ENCODE measurements around the gene ADAMTS20.
A peak's percentile ranks its signal among the peaks of the same experiment; 100 is the strongest.
"Not testable (repeated sequence)": the region's sequence is repeated elsewhere in the genome, so short reads cannot be mapped to it uniquely, and the experiment has no call there.

The ADAMTS20 gene, protein sequence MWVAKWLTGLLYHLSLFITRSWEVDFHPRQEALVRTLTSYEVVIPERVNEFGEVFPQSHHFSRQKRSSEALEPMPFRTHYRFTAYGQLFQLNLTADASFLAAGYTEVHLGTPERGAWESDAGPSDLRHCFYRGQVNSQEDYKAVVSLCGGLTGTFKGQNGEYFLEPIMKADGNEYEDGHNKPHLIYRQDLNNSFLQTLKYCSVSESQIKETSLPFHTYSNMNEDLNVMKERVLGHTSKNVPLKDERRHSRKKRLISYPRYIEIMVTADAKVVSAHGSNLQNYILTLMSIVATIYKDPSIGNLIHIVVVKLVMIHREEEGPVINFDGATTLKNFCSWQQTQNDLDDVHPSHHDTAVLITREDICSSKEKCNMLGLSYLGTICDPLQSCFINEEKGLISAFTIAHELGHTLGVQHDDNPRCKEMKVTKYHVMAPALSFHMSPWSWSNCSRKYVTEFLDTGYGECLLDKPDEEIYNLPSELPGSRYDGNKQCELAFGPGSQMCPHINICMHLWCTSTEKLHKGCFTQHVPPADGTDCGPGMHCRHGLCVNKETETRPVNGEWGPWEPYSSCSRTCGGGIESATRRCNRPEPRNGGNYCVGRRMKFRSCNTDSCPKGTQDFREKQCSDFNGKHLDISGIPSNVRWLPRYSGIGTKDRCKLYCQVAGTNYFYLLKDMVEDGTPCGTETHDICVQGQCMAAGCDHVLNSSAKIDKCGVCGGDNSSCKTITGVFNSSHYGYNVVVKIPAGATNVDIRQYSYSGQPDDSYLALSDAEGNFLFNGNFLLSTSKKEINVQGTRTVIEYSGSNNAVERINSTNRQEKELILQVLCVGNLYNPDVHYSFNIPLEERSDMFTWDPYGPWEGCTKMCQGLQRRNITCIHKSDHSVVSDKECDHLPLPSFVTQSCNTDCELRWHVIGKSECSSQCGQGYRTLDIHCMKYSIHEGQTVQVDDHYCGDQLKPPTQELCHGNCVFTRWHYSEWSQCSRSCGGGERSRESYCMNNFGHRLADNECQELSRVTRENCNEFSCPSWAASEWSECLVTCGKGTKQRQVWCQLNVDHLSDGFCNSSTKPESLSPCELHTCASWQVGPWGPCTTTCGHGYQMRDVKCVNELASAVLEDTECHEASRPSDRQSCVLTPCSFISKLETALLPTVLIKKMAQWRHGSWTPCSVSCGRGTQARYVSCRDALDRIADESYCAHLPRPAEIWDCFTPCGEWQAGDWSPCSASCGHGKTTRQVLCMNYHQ (N-terminal part only)

DNA sequence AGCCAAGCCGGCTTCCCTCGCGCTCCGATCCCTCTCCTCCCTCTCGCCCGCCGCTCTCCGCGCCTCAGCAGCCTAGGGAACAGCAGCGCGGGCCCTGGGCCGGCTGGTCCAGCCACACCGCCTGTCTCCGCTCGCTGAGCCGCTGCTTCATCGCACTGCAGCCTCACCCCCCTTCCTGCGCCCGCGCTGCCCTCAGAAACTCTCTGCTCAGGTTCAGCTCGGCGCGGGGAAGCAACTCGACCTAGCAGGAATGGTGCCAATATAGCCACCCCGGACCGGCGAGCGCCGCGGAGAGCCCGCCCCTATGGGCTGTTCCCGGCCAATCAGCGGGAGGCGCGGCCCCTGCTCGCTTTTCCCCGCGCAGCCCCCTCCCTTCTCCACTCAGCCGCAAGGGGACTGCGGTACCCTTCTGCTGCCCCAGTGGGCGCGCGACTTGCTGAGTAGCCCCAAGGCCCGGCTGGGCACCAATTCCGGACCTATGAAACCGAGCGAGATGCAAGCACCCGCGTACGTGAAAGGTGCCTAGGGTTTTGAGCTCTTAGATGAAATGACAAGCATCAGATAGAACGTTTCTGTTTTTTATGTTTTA, at the start of gene ADAMTS20:
Gene ADAMTS20 (minus strand): TSS at position 233 of the 589 bp plus-strand sequence. CDS start 282 bp downstream, outside the sequence.
- no peak for DNase-seq (ENCODE audit: low read depth)

DNA sequence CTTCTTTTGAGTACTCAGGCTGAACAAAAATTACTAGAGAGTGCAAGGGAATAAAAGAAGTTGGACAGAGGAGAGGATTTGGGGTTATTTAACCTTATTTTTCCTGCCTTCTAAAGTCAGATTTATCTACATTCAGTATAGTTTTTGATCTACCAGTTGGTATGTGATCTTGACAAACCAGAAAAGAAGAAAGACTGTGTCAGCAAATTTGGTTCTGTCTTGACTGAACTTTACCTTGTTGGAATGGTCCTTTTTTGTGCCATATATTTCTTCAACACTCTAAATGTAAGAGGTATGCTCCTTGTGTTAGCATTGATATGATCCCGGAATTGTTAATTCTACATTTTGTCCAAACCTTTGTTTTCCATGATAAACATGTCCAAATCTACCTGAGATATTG, 47.7 kb upstream of the ADAMTS20 start:
- no peak for DNase-seq (ENCODE audit: low read depth)

GRCh38 chr12:43599066-43599465, 47.1 kb upstream of the ADAMTS20 start:
- no peak for DNase-seq (ENCODE audit: low read depth)

- DNase-seq (ENCODE audit: low read depth) = no peak
These were observed 38.3 kb upstream of the ADAMTS20 start for GRCh38 chr12:43590307-43590706.

DNA sequence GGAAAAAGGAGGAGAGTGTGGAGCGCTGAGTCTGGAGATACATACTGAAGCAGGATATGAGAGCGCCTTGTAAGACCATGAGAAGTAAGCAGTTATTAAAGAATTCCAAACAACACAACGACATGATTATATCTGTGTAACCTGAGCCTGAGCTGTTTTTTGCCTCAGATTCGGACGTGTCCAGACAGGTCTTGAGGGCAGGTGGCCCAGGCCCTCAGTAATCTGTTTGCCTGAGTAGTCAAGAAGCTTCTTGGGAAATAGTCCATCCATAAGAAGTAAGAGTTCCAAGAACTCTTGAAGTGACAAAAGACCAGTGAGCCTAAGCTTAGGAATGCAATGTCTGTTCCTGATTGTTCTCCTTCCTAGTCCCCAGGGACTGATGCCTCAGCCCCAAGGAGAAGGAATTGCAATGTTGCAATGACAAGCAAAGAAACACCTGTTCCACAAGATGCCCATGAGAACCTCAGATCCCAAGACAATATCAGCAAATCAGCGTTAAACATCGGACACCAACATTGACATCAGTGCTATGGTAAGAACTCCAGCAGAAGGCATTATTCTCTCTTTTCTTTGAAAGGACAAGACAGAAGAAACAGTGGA, 34.7 kb upstream of the ADAMTS20 start:
- DNase-seq (ENCODE audit: low read depth) = no peak

- no peak for DNase-seq (ENCODE audit: low read depth)
These were observed 33.7 kb upstream of the ADAMTS20 start for GRCh38 chr12:43585676-43586075.

- no peak for DNase-seq (ENCODE audit: low read depth)
These were observed 28.6 kb upstream of the ADAMTS20 start for GRCh38 chr12:43580601-43581000.

DNA sequence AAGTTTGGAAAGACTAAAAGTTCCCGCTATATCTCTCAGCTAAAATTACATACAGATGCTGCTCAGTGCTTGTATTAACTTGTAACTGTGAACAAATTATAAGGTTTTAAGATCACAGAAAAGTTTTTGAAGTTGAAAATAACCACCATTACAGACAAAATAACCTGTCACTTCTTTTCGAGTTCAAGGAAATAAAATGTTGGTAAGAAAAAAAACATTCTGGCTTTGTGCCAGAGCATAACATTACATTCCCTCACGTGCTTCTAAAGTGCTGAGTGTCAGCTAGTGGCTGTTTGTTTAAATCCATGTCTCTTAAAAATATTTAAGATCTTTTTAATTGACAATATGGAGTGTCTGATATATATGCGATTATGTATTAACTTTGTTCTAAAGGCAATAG, 27.2 kb upstream of the ADAMTS20 start:
- peak; percentile 14 for DNase-seq (ENCODE audit: low read depth)

GRCh38 chr12:43578782-43579181, 26.8 kb upstream of the ADAMTS20 start:
- peak; percentile 51 for DNase-seq (ENCODE audit: low read depth)

GRCh38 chr12:43577381-43577780, 25.4 kb upstream of the ADAMTS20 start:
- no peak for DNase-seq (ENCODE audit: low read depth)

GRCh38 chr12:43576162-43576561, 24.2 kb upstream of the ADAMTS20 start:
- DNase-seq (ENCODE audit: low read depth) = no peak

DNA sequence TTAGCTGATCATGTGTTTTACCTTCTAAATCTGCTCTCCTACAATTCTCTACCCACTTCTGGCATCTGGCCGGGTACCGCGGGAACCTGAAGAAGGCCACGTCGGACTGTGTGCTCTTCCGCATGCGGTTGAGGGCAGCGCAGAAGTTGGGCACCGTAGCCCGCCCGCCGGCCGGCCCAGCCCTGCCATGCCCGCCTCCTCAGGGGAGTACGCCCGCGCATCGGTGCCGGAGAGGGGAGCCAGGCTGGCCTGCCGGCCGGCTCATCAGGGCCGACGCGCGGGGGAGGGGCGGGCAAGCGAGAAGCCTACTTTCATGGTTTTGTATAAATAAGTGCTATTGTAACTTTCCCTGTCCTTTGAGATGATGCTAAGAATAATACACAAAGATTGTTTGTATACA, 19.9 kb upstream of the ADAMTS20 start:
- DNase-seq (ENCODE audit: low read depth) = no peak

DNA sequence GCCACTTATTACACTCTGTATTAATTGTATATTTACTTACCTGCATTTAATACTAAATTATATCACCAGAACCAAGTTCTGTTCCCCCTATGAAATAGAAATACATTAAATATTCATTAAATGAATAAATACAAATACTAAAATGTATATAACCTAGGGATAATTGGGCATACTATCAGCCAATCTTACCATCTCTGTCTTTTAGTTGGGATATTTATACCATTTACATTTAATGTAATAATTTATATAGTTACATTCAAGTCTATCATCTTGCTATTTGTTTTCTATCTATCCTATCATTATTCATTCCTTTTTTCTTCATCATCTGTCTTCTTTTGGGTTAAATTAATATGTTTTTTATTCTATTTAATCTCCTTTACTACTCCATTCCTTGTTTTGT, 4.1 kb upstream of the ADAMTS20 start:
- no peak for DNase-seq (ENCODE audit: low read depth)

DNA sequence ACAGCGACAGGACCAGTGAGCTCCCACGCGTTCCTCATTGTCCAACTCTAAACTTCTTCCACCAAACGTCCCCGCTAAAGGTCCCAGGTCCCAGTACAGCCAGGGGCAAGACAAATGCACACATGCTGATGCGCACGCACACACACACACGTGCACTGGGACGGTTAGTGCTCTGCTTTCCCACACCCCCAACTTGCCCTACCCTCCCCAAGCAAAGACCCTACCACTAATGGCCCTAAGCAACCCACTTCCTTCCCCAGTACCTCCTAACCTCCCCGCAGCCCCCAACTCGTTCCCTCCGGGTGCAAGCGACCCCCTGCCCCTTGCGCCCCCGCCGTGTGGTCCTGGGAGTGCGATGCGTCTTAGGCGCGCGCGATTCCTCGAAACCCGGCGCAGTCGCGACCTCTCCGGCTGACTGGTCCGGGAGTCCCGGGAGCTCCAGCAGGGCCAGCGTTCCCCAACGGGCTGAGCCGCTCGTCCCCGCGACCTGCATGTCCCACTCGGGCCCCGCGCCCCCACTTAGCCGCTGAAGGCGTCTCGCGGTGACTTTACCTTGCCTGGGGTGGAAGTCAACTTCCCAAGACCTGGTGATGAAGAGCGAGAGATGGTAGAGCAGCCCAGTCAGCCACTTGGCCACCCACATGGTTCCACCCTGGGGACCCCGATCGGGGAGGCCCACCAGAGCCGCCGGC, 578 bp downstream of the ADAMTS20 start:
- no peak for DNase-seq (ENCODE audit: low read depth)

DNA sequence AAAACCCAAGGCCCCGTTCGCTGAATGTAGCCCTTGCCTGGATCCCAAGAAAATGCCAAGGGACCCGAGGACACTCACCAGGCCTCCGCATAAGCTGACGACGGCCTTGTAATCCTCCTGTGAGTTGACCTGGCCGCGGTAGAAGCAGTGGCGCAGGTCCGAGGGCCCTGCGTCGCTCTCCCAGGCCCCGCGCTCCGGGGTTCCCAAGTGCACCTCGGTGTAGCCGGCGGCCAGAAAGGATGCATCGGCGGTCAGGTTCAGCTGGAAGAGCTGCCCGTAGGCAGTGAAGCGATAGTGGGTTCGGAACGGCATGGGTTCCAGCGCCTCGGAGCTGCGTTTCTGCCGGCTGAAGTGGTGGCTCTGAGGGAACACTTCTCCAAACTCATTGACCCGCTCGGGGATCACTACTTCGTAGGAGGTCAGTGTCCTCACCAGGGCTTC, 1.2 kb downstream of the ADAMTS20 start:
- DNase-seq (ENCODE audit: low read depth) = no peak

GRCh38 chr12:43544703-43545102, 7.3 kb downstream of the ADAMTS20 start:
- DNase-seq (ENCODE audit: low read depth) = no peak

DNA sequence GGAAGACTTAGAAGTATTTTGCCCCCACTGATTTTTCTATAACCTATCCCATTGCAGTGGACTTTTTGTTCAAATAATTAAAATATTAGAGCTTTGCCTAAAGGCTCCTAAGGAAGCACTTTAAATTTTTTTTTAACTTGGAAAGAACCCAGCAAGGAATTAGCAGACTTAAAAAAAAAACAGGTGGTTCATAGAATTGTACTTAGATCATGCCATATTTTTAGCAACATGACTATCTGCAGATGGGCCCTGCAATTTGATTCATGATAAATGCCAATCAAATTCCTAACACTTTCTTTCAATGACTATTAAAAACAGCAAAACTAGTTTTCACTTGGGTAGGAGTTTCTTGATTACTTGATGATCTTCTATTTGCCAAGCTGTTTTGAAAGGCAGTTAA, 11.5 kb downstream of the ADAMTS20 start:
- peak; percentile 33 for DNase-seq (ENCODE audit: low read depth)

- not testable (repeated sequence) for DNase-seq (ENCODE audit: low read depth)
These were observed 14.3 kb downstream of the ADAMTS20 start for GRCh38 chr12:43537675-43538074.

- DNase-seq (ENCODE audit: low read depth) = no peak
These were observed 36.0 kb downstream of the ADAMTS20 start for GRCh38 chr12:43516045-43516444.

- no peak for DNase-seq (ENCODE audit: low read depth)
These were observed 50.3 kb downstream of the ADAMTS20 start for GRCh38 chr12:43501703-43502102.

All from HS-27A (cell line).